SHP77 treated with DMSO at 0.1 percent for 48 hours (cell line): ENCODE measurements around the gene PLCH1.

ENCODE experiments used
- DNase-seq: peaks from one replicate; lab custom pipeline; 2025; lab: John Stamatoyannopoulos, UW

Gene PLCH1

DNA sequence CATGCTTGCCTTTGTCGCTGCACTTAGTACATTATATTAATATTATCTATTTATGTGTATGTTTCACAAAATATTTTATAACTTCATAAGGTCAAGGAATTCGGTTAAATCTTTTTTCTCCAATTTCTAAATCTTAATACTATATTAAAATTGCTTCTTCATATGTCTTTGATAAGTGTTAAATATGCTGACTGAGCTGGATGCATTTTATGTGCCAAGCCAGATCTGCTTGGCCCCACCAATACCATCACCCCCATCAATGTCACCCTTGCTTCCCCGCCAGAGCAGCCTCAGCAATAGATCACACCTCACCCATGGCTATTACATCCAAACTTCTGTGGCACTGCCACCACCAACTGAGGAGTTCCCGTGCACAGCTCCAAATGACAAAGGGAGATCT is 287.3 kb downstream of the PLCH1 start:
- DNase-seq = no peak

DNA sequence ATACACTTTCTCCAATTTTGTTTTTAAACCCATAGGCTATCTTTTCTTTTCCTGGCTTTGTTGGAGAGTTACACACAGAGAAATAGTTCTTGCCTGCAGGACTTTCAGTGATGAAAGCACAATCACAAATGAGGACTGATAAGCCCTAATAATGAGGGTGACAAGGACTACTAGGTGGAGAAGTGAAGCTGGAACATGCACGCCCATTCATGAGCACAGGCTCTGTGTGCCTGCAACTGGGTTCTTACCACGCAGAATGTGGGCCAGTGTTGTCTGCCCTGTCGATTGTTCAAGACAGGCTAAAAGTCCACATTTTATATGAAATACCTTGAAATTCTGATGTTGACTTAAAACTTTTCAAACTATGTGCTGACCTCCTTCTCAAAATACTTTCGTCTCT is 289.1 kb downstream of the PLCH1 start:
- no peak for DNase-seq

GRCh38 chr3:155453512-155453911 is 291.4 kb downstream of the PLCH1 start:
- DNase-seq = no peak

- no peak for DNase-seq
Measured at GRCh38 chr3:155449613-155450267, 295.1 kb downstream of the PLCH1 start.

DNA sequence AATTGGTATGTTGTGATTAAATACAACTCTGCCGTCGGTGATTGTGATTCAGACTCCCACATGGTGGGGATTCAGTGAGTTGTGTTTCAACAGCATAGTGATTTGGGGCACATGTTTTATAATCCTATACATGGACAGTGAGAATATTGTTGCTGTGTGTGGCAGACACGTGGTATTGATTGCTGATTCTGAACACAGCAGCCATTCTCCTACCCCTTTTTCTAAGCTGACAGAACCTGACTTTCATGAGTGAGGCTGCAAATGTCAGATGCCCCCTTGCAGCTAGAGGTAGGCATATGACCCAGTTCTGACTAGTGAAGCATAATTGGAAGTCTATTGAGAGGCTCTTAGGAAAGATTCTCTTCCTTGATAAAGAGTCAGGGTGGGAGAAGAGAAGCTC is 296.3 kb downstream of the PLCH1 start:
- no peak for DNase-seq

DNA sequence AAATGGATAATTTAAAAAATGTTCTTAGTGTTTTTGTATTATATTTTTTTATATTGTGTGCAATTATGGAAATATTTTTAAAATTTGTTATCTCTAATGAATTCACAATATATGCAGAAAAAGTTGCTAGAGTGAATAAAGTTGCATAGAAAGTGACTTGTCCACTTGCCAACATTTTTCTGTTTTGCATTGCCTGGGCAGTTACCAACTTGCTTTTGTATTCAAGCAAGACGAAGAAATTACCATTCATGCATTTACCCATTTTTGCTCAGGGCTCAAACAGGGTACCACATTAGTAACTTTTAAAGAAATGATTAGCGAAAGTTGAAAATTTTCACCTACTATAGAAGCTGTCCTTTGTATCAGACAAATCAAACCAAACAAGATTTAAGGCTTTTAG is 298.5 kb downstream of the PLCH1 start:
- no peak for DNase-seq

DNA sequence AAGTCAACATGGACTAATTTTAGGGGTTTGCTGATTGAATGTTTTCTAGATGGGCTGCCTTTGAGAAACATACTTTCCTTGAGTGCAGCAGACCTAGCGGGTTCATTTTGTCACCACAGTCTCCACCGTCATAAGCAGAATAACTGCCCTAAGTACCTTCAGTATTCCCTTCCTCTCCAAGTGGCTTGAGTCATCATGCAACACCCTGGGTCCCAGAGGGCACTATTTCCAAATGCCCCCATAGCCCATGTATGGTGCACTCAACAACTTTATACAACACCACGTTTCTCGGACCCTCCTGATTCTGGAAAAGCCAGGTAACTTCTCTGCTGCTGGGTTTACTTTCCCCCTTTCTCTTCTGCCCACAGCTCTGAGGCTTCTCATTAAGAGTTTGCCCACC is 300.1 kb downstream of the PLCH1 start:
- DNase-seq = no peak

- no peak for DNase-seq
Measured at GRCh38 chr3:155443815-155444214, 301.1 kb downstream of the PLCH1 start.

DNA sequence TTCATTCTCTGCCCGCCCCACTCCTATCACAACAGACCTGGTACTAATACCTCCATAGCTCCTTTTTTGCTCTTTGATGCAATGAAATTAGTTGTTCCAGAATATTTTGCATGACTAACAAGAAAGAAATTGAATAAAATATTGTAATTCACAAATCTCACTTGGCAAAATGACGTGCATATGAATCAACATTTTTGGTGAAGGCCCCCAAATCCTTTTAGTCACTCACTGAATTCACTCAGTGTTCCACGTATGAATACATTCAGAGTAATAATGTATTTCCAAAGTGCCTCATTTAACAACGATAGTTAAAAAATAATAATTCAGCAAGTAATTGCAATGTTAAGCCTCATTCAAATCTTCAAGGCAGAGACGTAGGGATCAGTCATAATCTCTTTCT is 302.8 kb downstream of the PLCH1 start:
- no peak for DNase-seq

GRCh38 chr3:155441506-155441905 is 303.4 kb downstream of the PLCH1 start:
- no peak for DNase-seq

- DNase-seq = no peak
Measured at GRCh38 chr3:155441026-155441425, 303.8 kb downstream of the PLCH1 start.

- no peak for DNase-seq
Measured at GRCh38 chr3:155435821-155436220, 309.1 kb downstream of the PLCH1 start.

DNA sequence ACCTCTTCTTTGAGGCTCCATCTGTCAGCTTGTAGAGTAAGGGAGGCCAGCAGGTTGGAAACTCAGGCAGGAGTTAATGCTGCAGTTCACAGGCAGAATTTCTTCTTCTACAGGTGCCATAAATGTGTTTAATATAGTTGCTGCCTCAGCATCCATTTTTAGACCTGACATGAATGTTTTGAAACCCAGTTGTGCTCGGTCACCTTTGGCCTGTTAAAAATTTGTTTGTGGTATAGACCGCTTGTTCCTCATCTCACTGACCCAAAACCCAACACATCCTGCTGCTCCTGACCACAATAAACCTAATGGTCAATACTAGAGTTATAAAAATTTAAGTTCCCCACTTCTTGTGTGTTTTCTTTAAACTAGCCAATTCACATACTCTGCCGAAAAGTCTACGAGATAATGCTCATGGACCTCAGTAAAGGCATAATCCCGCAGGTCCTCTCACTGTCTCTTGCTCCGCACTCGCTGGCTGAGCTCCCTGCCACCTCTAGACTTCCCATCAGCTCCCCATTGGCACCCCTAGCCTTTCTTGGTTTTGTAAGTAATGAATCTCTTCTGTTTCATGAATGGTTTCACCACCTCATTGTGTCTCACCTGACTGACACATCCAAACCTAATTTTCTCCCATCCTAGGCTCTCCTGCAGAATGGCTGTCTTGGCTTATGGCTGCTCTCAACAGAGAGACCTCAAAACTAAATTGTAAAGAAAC is 312.9 kb downstream of the PLCH1 start:
- DNase-seq = no peak

DNA sequence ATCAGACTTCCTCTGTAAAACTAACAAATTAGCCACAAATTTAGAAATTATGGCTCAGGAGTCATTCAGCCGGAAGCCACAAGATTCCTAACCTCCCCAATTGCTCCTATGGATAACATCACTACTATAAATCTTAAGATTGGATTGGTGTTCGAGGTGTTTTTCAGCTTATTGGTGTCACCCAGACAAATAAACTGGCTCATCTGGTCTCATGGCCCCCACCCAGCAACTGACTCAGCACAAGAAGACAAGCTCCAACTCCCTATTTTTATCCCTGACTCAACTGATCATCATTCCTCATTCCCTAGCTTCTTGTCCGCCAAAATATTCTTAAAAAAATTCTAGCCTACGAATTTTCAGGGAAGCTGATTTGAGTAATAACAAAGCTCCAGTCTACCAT is 316.3 kb downstream of the PLCH1 start:
- no peak for DNase-seq

GRCh38 chr3:155426524-155427230 is 318.2 kb downstream of the PLCH1 start:
- DNase-seq = no peak

DNA sequence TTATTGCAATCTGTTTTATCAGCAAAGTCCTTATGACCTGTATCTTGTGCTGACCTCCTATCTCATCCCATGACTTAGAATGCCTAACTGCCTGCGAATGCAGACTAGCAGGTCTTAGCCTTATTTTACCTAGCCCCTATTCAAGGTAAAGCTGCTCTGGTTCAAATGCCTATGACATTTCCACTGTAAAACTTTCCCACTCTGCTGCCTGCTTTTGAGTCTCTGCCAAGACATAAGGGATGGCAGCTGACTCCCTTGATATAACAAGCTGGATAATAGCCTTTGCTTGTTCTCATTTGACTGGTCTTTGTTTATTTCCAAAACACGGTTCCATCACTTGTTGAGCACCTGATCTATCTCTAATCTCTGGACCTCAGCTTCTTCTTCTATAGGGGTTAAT is 319.5 kb downstream of the PLCH1 start:
- DNase-seq = no peak

- DNase-seq = no peak
Measured at GRCh38 chr3:155424323-155424710, 320.6 kb downstream of the PLCH1 start.

DNA sequence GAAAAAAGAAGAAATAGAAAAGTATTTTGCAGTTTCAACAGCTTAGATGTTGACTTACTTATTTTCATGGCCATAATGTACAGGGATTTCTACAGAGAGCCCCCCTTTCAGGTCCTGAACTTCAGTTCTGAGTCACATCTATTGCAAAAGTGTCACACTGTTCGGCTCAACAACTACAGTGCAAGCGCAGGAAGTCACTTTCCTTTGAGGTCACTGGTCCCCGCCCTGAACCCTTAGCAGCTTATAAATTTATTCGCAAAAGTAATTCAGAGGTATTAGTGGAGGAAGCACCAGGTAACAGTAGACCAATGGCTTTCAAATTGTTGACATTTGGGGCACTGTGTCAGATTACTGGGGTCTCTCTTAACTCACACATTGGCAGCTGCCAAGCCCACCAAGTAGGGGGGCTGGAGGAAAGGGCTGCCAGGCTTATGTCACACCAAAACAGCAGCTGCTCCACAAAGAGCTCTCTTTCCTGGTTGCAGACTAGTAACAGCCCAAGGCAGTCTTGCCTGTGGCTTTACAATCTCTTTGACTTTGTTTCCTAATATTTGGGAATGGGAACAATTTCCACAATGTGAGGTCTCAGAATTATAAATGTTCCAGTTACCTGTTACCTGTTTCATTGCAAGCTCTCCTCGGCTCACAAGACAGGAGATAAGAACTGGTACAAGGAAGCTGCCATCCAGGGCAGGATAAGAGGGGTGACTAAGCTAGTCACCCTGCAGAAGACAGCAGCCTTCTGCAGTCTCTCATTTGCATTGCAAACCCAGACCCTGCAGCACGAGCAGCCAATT is 321.1 kb downstream of the PLCH1 start:
- DNase-seq = no peak

DNA sequence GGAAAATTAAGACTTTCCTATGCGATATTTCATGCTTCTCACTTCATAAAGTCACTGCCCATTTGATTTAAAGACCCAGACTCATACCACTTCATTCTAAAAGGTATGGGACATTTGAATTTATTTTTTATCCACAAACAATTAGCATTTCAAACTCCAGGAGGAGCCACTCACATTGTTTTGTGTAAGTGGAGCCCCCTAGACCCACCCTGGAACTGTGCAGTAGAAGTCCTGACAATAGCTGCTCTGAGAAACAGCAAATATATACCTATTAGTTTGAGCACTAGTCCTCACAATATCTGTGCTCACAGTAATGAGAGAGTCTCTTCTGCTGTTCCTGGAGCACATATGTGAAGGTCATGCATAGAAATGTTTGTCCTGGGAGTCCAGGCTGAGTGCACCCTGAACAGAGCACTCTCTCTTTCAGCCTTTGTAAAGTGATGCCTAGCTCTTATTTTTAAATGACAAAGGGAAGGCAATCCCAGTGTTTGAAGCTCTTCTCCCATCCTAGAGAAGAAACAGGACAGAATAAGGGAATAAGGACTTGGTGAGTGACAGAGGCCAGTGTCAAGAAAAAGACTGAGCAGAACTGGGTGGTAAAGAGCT is 323.9 kb downstream of the PLCH1 start:
- DNase-seq = no peak

DNA sequence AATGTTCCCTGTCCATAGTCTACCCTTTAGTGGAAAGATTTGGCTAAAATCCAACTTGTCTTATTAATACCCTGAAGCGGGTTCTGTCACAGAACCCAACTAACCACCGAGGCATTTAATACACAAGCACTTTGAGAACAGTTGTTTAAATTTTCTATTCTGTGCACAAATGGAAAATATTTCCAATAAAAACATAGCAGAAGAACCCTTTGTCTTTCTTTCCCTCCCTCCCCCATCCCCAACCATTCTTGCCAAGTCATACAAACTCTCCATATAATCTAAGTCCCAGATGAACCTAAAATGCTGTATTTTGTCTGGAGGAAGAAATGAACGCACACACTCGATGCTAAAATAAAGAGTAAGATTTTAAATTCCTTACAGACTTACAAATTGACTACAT is 324.5 kb downstream of the PLCH1 start:
- no peak for DNase-seq

GRCh38 chr3:155418407-155418806 is 326.5 kb downstream of the PLCH1 start:
- no peak for DNase-seq

DNA sequence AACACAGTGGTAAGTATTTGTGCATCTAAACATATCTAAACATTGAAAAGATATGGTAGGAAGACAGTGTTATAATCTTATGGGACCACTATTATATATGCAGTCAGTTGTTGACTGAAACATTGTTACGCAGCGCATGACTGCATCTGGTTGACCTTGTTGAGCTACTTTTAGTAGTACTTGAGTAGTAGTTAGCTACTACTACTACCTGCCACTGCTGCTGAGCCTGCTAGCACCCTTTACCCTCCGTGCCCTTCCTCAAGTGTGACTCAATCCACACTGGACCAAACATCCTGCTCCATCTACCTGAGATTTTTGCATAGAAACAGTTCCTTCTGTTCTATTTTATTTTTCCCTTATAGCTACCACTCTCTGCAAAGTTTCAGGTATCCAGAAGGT is 327.8 kb downstream of the PLCH1 start:
- no peak for DNase-seq
